Tibial nerve (tissue), 4 donors: Measurements from ENCODE around the gene ZNF280B. TPM values are rescaled to one million over a fixed set of nuclear protein-coding genes. Genes with fewer than 3 reads are reported as not detected.
A peak's percentile ranks its signal among the peaks of the same experiment; 100 is the strongest.
"Not testable (repeated sequence)": the region's sequence is repeated elsewhere in the genome, so short reads cannot be mapped to it uniquely, and the experiment has no call there.

ENCODE experiments used
- DNase-seq, 2 donors: peaks; one replicate each; pipeline ENCODE4 v3.0.0-alpha.2; 2019; ENCODE audit warnings: low spot score in 2 of 2
- H3K27ac ChIP-seq, 4 donors: fragments of 200-600 bp; sonication (generic) in 3 of 4; one replicate each; pipeline ENCODE4 v1.5.1; 2017 to 2019; ENCODE audit warnings: mild to moderate bottlenecking in 1 of 4
- H3K27me3 ChIP-seq, 2 donors: fragments of 200-600 bp; sonication (generic) in 1 of 2; one replicate each; pipeline versions ENCODE4 v1.5.1 to v1.6.0; 2017 to 2019
- H3K36me3 ChIP-seq, 3 donors: fragments of 200-600 bp; sonication (generic); one replicate each; pipeline ENCODE4 v1.5.1; 2018 to 2019
- H3K4me1 ChIP-seq, 4 donors: fragments of 200-600 bp; sonication (generic) in 3 of 4; one replicate each; pipeline ENCODE4 v1.5.1; 2017 to 2019
- H3K4me3 ChIP-seq, 4 donors: fragments of 200-600 bp; sonication (generic) in 3 of 4; one replicate each; pipeline ENCODE4 v1.5.1; 2017 to 2019; ENCODE audit warnings: mild to moderate bottlenecking in 1 of 4, moderate library complexity in 1 of 4
- H3K9me3 ChIP-seq, 4 donors: fragments of 200-600 bp; sonication (generic) in 3 of 4; one replicate each; pipeline ENCODE4 v1.5.1; 2017 to 2019
- EP300 ChIP-seq, 2 donors: sonication (generic); formaldehyde crosslinking; IDR thresholded peaks; one replicate each; pipeline ENCODE4 v1.6.1; 2017; ENCODE audit warnings: antibody characterized with exemption in 2 of 2, mild to moderate bottlenecking in 1 of 2
- POLR2A ChIP-seq, 2 donors: fragments of 450-650 bp; IDR thresholded peaks; one replicate each; pipeline ENCODE4 v1.6.1; 2017; ENCODE audit warnings: antibody characterized with exemption in 2 of 2, mild to moderate bottlenecking in 2 of 2, moderate library complexity in 2 of 2
- WGBS, 2 donors: methylation state at CpG; one replicate each; pipeline ENCODE4 v1.1.5; 2018; 5-methylcytosine and 5-hydroxymethylcytosine counted together
- total RNA-seq, 4 donors: library from RNA; depleted of rRNA; stranded (reverse); fragments of >200 nt; gene quantifications; one replicate each; pipeline ENCODE4 v1.1.0, GENCODE V29; 2016
- TF ChIP-seq, protein P1 (sequence below), 5 experiments: fragments of 200-600 bp in 3 of 5; fragments of 450-650 bp in 2 of 5; sonication (generic) in 3 of 5; IDR thresholded peaks; one replicate each; pipeline ENCODE4 v1.5.1; 2016 to 2019; ENCODE audit warnings: antibody characterized with exemption in 5 of 5, mild to moderate bottlenecking in 3 of 5, moderate library complexity in 2 of 5

Gene ZNF280B
- total RNA-seq, 4 donors from 2014 or later = under 0.01 to 0.44 (median 0.30) TPM; not detected in 1

DNA sequence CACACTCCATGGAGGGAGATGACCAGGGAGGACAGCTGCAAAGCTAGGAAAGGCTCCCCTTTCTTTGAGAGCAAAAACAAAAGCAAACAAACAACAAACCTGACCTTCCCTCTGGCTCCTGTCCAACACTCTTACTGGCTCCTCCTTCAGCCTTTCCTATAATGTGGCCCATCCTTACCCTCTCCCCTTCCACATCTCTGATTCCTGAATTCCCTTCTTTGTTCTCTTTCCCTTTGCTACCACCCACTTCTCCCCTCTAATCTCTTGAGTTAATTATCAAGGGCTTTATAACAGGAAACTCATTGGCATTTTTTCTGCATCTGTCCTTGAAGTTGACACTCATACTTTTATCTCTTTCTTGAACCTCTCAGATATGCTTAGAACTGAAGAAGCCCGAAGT, 56.3 kb downstream of the ZNF280B start:
- Histone ChIP-seq H3K36me3 (no peaks in the 10 kb centered on the region), H3K9me3 (peaks cover 0 to 13% (median 0%) of the 10 kb centered on the region in 4 donors), H3K27ac (no peak overlapping the region), H3K4me3 (no peak overlapping the region), H3K4me1 (no peaks in the 10 kb centered on the region), H3K27me3 (no peaks in the 10 kb centered on the region)
- TF ChIP-seq, protein P1, sequence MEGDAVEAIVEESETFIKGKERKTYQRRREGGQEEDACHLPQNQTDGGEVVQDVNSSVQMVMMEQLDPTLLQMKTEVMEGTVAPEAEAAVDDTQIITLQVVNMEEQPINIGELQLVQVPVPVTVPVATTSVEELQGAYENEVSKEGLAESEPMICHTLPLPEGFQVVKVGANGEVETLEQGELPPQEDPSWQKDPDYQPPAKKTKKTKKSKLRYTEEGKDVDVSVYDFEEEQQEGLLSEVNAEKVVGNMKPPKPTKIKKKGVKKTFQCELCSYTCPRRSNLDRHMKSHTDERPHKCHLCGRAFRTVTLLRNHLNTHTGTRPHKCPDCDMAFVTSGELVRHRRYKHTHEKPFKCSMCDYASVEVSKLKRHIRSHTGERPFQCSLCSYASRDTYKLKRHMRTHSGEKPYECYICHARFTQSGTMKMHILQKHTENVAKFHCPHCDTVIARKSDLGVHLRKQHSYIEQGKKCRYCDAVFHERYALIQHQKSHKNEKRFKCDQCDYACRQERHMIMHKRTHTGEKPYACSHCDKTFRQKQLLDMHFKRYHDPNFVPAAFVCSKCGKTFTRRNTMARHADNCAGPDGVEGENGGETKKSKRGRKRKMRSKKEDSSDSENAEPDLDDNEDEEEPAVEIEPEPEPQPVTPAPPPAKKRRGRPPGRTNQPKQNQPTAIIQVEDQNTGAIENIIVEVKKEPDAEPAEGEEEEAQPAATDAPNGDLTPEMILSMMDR (IDR thresholded peaks at IDR 0.05) = no peak
- TF ChIP-seq EP300 (IDR thresholded peaks at IDR 0.05) (no peak), POLR2A (IDR thresholded peaks at IDR 0.05) (no peak)
- no peak for DNase-seq
- 33 to 46% methylated on average over 1 of the region's 1 CpG for WGBS, 2 donors

DNA sequence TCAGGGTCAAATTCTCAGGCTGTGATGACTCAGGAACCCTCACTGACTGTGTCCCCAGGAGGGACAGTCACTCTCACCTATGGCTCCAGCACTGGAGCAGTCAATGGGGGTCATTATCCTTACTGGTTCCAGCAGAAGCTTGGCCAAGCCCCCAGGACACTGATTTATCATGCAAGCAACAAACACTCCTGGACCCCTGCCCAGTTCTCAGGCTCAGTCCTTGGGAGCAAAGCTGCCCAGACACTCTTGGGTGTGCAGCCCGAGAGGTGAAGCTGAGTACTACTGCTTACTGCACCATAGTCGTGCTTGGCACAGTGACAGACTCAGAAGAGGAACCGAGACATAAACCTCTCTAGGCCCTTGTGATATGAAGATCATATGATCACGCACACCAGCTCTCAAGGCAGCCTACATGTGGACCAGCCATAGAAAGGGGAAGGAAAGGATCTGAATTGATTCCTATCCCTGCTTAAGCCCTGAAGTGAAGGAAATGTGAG, 58.2 kb downstream of the ZNF280B start:
- no peak overlapping the region for H3K4me3 ChIP-seq
- H3K9me3 ChIP-seq = peaks cover 0 to 13% (median 0%) of the 10 kb centered on the region in 4 donors
- peak; percentile 14 to 45 for DNase-seq
- WGBS, 2 donors = 18 to 30% methylated on average over 4 of the region's 4 CpGs
- H3K27ac ChIP-seq = no peak overlapping the region
- no peaks in the 10 kb centered on the region for H3K4me1 ChIP-seq
- no peaks in the 10 kb centered on the region for H3K36me3 ChIP-seq
- no peak for TF ChIP-seq POLR2A (IDR thresholded peaks at IDR 0.05)
- TF ChIP-seq, protein P1 (IDR thresholded peaks at IDR 0.05) = no peak
- TF ChIP-seq EP300 (IDR thresholded peaks at IDR 0.05) = no peak
- H3K27me3 ChIP-seq = no peaks in the 10 kb centered on the region

DNA sequence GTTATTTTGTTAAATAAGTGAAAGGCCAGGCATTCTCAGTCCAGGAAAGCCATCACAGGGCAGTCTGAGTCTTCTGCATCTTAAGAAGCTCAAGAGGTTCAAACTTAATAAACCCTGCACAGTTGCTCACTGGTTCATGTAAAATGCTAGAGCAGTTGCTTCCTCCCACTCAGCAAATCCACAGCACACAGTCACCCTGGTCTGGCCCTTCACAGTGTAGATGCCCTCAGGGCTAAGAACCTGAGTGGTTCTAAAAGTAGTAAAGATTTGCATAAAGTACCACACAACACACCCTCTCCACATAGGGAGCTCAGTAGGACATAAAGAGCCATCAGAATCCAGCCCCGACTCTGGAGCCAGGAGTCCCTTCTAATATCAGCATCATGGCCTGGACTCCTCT, 58.7 kb downstream of the ZNF280B start:
- TF ChIP-seq EP300 (IDR thresholded peaks at IDR 0.05) (no peak), POLR2A (IDR thresholded peaks at IDR 0.05) (no peak)
- TF ChIP-seq, protein P1 (IDR thresholded peaks at IDR 0.05) = no peak
- H3K27me3 ChIP-seq = no peaks in the 10 kb centered on the region
- no peak overlapping the region for H3K27ac ChIP-seq
- peaks cover 0 to 13% (median 0%) of the 10 kb centered on the region in 4 donors for H3K9me3 ChIP-seq
- H3K4me1 ChIP-seq = no peaks in the 10 kb centered on the region
- H3K4me3 ChIP-seq = no peak overlapping the region
- WGBS, 2 donors = 78 to 83% methylated on average over 1 of the region's 1 CpG
- no peaks in the 10 kb centered on the region for H3K36me3 ChIP-seq
- DNase-seq = no peak

DNA sequence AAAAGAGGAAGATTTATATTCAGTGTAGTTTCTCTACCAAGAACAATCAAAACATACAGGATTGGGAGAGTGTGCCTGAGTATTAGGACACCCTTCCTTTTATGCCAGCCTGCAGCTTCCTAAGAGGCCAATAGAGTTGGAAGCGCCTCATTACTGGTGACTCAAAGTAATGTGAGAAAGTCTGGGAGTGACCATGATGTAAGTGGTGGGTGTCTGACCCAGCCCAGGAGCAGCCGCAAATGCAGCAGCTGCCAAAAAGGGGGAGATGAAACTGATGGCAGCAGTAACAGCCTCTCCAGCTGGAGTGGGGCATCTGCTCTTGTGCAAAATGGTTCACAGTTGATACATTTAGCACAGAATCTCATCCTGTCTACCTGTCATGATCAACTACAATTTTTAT, 62.0 kb downstream of the ZNF280B start:
- no peaks in the 10 kb centered on the region for H3K27me3 ChIP-seq
- no peak for DNase-seq
- no peak overlapping the region for H3K4me3 ChIP-seq
- peaks cover 0 to 18% (median 0%) of the 10 kb centered on the region in 4 donors for H3K9me3 ChIP-seq
- TF ChIP-seq POLR2A (IDR thresholded peaks at IDR 0.05) (no peak), EP300 (IDR thresholded peaks at IDR 0.05) (no peak)
- TF ChIP-seq, protein P1 (IDR thresholded peaks at IDR 0.05) = no peak
- H3K27ac ChIP-seq = no peak overlapping the region
- no peaks in the 10 kb centered on the region for H3K36me3 ChIP-seq
- no peaks in the 10 kb centered on the region for H3K4me1 ChIP-seq
- WGBS, 2 donors = 24 to 35% methylated on average over 2 of the region's 2 CpGs

DNA sequence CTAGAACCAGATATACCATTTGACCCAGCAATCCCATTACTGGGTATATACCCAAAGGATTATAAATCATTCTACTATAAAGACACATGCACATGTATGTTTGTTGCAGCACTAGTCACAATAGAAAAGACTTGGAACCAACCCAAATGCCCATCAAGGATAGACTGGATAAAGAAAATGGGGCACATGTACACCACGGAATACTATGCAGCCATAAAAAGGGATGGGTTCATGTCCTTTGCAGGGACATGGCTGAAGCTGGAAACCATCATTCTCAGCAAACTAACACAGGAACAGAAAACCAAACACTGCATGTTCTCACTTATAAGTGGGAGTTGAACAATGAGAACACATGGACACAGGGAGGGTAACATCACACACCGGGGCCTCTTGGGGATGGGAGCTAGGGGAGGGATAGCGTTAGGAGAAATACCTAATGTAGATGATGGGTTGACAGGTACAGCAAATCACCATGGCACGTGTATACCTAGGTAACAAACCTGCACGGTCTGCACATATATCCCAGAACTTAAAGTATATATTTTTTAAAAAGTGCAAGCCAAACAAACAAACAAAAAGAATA, 64.4 kb downstream of the ZNF280B start:
- not testable (repeated sequence) for DNase-seq, H3K27me3 ChIP-seq, H3K36me3 ChIP-seq, H3K27ac ChIP-seq, H3K4me3 ChIP-seq, H3K4me1 ChIP-seq
- H3K9me3 ChIP-seq = peaks cover 0 to 18% (median 0%) of the 10 kb centered on the region in 4 donors
- WGBS, 2 donors = 82 to 84% methylated on average over 5 of the region's 5 CpGs
